Measurements from ENCODE around the gene WIPF1. TPM values are rescaled to one million over a fixed set of nuclear protein-coding genes. Genes with fewer than 3 reads are reported as not detected.
A peak's percentile ranks its signal among the peaks of the same experiment; 100 is the strongest.

The WIPF1 gene
- total RNA-seq, result 100 to 1,000 TPM; 272 to 514 (median 397) TPM
- 100 to 1,000 TPM in 1 of 2 donors, 10 to 100 TPM in 1; 92.3 to 103 TPM for polyA plus RNA-seq
- total RNA-seq, result 288 reads per million, percentile 96 among the genes with 10 or more reads in this experiment

GRCh38 chr2:174597345-174598047 lies at the start of gene WIPF1:
TSS of gene WIPF1 (minus strand) at chr2:174597804. CDS start at chr2:174585573, 12,231 bp downstream.
- H3K27me3 ChIP-seq (ENCODE audit: control insufficient read depth in 2 of 2, insufficient read depth in 2 of 2, low read length in 2 of 2), result no peaks in the 10 kb centered on the region
- Mint-ChIP-seq H3K36me3 (peaks cover 0 to 57% (median 16%) of the 10 kb centered on the region in 5 donors), H3K9me3 (peaks cover 0 to 5% (median 0%) of the 10 kb centered on the region in 11 donors), H3K27ac (peak within 1 kb of the TSS; percentile 89 to 99 (median 96)), H3K27me3 (no peaks in the 10 kb centered on the region), H3K4me1 (peaks cover 50 to 70% (median 63%) of the 10 kb centered on the region in 7 donors), H3K4me3 (peak within 1 kb of the TSS; percentile 87 to 100 (median 92))
- no peaks in the 10 kb centered on the region for H3K36me3 ChIP-seq (ENCODE audit: control insufficient read depth in 2 of 3, insufficient read depth in 3 of 3, low read length in 3 of 3)
- peak in 7 of 9 donors; percentile 53 to 76 (median 68) for DNase-seq
- intact Hi-C loops (cut with micrococcal nuclease), result loop anchor here (1.0 to 10.0 kb wide), 7 partner anchors 9 to 633 kb away; partner anchors contain the start of genes ATF2 (in 2 of the 2), GPR155 (in 1 of the 2) and SP3 (in 1 of the 2)
- H3K27ac ChIP-seq (ENCODE audit: low read depth, low read length), result peak within 1 kb of the TSS; percentile 90
- POLR2A ChIA-PET, result interaction anchor here (0.7 to 12.1 kb wide), 13 partner anchors 13 to 135 kb away, joined by 3 to 277 read pairs (median 9); partner anchors contain the start of gene GPR155
- peak within 1 kb of the TSS; percentile 74 for H3K4me3 ChIP-seq (ENCODE audit: low read length)
- peaks cover 29 to 45% of the 10 kb centered on the region in 2 donors for H3K4me1 ChIP-seq (ENCODE audit: control insufficient read depth in 2 of 2, insufficient read depth in 2 of 2, low read length in 2 of 2)
- H3K9me3 ChIP-seq (ENCODE audit: control insufficient read depth in 2 of 3, low read length in 3 of 3), result no peaks in the 10 kb centered on the region
- CTCF ChIA-PET, result interaction anchor here (0.7 to 21.2 kb wide), 10 partner anchors 11 to 152 kb away, joined by 3 to 223 read pairs (median 4); no protein-coding TSS in a partner anchor
- ATAC-seq, result peak; percentile 62

DNA sequence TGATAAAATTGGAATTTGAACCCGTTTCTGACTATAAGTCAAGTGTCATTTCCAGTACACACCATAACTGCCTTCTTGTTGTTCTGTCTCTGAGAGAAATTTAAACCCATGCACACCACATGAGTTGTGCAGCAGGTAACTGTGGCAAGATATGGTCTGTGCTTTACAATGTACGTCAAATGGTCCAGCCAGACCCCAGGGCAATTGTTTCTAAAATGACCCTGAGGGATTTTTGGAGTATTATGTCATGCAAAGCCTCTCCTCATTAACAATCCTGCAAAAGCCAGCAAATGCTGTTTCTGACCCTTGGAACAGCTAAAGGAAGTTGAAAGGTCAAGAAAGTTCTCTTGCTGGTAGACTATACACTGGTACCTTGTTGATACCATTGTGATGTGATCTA lies 47.7 kb upstream of the WIPF1 start:
- H3K4me3 Mint-ChIP-seq, result no peak overlapping the region
- intact Hi-C loops (cut with micrococcal nuclease), result loop anchor here (2.0 kb wide), 1 partner anchor 14 kb away; no protein-coding TSS in a partner anchor
- H3K27me3 Mint-ChIP-seq, result no peaks in the 10 kb centered on the region
- ATAC-seq, result no peak
- DNase-seq, result no peak
- H3K4me3 ChIP-seq (ENCODE audit: low read length), result no peak overlapping the region
- peaks cover 0 to 22% (median 6%) of the 10 kb centered on the region in 11 donors for H3K9me3 Mint-ChIP-seq
- H3K27me3 ChIP-seq (ENCODE audit: control insufficient read depth in 2 of 2, insufficient read depth in 2 of 2, low read length in 2 of 2), result no peaks in the 10 kb centered on the region
- peaks cover 5 to 36% (median 17%) of the 10 kb centered on the region in 7 donors for H3K4me1 Mint-ChIP-seq
- no peaks in the 10 kb centered on the region for H3K36me3 ChIP-seq (ENCODE audit: control insufficient read depth in 2 of 3, insufficient read depth in 3 of 3, low read length in 3 of 3)
- no peak overlapping the region for H3K27ac ChIP-seq (ENCODE audit: low read depth, low read length)
- H3K9me3 ChIP-seq (ENCODE audit: control insufficient read depth in 2 of 3, low read length in 3 of 3), result no peaks in the 10 kb centered on the region
- ChIA-PET CTCF (interaction anchor here (0.6 to 0.7 kb wide), 2 partner anchors 11 to 159 kb away, joined by 3 to 4 read pairs; partner anchors contain the start of gene GPR155), POLR2A (interaction anchor here (1.2 kb wide), 1 partner anchor 11 kb away, joined by 4 read pairs; no protein-coding TSS in a partner anchor)
- peaks cover 16 to 53% (median 21%) of the 10 kb centered on the region in 5 donors for H3K36me3 Mint-ChIP-seq
- H3K4me1 ChIP-seq (ENCODE audit: control insufficient read depth in 2 of 2, insufficient read depth in 2 of 2, low read length in 2 of 2), result no peaks in the 10 kb centered on the region
- no peak overlapping the region for H3K27ac Mint-ChIP-seq

DNA sequence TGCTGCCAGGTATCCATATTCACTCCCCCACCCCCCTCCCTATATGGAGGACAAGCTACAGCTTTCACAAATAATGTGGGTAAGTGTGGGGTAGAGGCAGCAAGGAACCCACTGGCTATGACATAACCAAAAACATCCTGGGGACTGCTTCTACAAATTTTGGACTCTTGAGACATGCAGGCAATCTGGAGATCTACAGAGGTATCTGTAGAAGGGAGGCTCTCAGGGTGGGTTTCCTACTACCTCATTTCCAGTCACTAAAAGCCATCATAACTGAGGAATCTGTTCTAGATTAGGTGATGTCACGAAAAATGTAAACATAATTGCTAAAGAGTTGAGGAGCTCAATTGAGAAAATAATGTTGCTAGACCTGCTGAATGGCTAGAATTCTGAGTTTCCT lies 46.8 kb upstream of the WIPF1 start:
- Mint-ChIP-seq H3K4me1 (peaks cover 2 to 34% (median 16%) of the 10 kb centered on the region in 7 donors), H3K4me3 (no peak overlapping the region)
- POLR2A ChIA-PET, result interaction anchor here (1.7 kb wide), 1 partner anchor 11 kb away, joined by 5 read pairs; no protein-coding TSS in a partner anchor

DNA sequence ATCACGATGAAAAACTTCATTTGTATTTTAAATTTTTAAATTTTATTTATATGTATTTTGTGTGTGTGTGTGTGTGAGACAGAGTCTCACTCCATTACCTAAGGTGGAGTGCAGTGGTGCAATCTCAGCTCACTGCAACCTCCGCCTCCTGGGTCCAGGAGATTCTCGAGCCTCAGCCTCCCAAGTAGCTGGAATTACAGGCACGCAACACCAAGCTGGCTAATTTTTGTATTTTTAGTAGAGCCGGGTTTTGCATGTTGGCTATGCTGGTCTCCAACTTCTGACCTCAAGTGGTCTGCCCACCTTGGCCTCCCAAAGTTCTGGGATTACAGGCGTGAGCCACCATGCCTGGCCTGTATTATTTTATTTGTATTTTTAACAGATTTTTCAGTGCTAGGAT lies 45.8 kb upstream of the WIPF1 start:
- intact Hi-C loops (cut with micrococcal nuclease), result no loop called here
- CTCF ChIA-PET, result interaction anchor here (1.2 kb wide), 1 partner anchor 45 kb away, joined by 3 read pairs; no protein-coding TSS in a partner anchor

More for the DNA sequence above, 46.8 kb upstream of the WIPF1 start:
- Histone ChIP-seq H3K27ac (ENCODE audit: low read depth, low read length) (no peak overlapping the region), H3K27me3 (ENCODE audit: control insufficient read depth in 2 of 2, insufficient read depth in 2 of 2, low read length in 2 of 2) (no peaks in the 10 kb centered on the region), H3K4me1 (ENCODE audit: control insufficient read depth in 2 of 2, insufficient read depth in 2 of 2, low read length in 2 of 2) (no peaks in the 10 kb centered on the region), H3K36me3 (ENCODE audit: control insufficient read depth in 2 of 3, insufficient read depth in 3 of 3, low read length in 3 of 3) (no peaks in the 10 kb centered on the region), H3K4me3 (ENCODE audit: low read length) (no peak overlapping the region), H3K9me3 (ENCODE audit: control insufficient read depth in 2 of 3, low read length in 3 of 3) (no peaks in the 10 kb centered on the region)
- Mint-ChIP-seq H3K9me3 (peaks cover 0 to 13% (median 4%) of the 10 kb centered on the region in 11 donors), H3K27ac (peak overlapping the region in 1 of 9 donors; percentile 3), H3K27me3 (no peaks in the 10 kb centered on the region), H3K36me3 (peaks cover 12 to 51% (median 15%) of the 10 kb centered on the region in 5 donors)
- no peak for DNase-seq
- CTCF ChIA-PET, result interaction anchor here (1.2 kb wide), 1 partner anchor 44 kb away, joined by 3 read pairs; no protein-coding TSS in a partner anchor
- no peak for ATAC-seq
- intact Hi-C loops (cut with micrococcal nuclease), result loop anchor here (2.0 kb wide), 1 partner anchor 14 kb away; no protein-coding TSS in a partner anchor

DNA sequence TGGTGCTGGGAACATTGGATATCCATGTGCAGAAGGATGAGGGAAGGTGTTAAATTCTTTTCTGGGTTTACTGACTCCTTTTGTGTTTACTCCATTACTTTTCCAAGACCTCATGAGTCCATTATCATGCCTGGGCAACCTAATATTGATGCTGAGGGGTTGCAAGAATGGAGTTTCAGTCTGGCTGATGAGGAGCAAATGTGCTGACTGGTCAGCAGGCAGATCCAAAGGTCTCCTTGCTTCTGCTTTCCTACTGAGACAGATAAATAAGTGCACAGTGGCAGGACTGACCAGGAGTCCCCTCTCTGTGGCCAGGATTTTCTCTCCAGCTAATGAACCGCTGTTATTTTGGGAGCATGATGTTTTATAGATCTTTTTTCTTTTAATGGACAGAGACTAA lies 43.6 kb upstream of the WIPF1 start:
- peaks cover under 1 to 38% (median 9%) of the 10 kb centered on the region in 5 donors for H3K36me3 Mint-ChIP-seq
- peaks cover 14 to 43% (median 36%) of the 10 kb centered on the region in 7 donors for H3K4me1 Mint-ChIP-seq
- DNase-seq (no peak), ATAC-seq (no peak)
- Histone ChIP-seq H3K27me3 (ENCODE audit: control insufficient read depth in 2 of 2, insufficient read depth in 2 of 2, low read length in 2 of 2) (no peaks in the 10 kb centered on the region), H3K9me3 (ENCODE audit: control insufficient read depth in 2 of 3, low read length in 3 of 3) (no peaks in the 10 kb centered on the region), H3K36me3 (ENCODE audit: control insufficient read depth in 2 of 3, insufficient read depth in 3 of 3, low read length in 3 of 3) (no peaks in the 10 kb centered on the region), H3K27ac (ENCODE audit: low read depth, low read length) (no peak overlapping the region), H3K4me3 (ENCODE audit: low read length) (no peak overlapping the region), H3K4me1 (ENCODE audit: control insufficient read depth in 2 of 2, insufficient read depth in 2 of 2, low read length in 2 of 2) (peaks cover 0 to under 1% of the 10 kb centered on the region in 2 donors)
- ChIA-PET POLR2A (no interaction called here), CTCF (no interaction called here)
- peaks cover 0 to 6% (median 2%) of the 10 kb centered on the region in 11 donors for H3K9me3 Mint-ChIP-seq
- H3K27me3 Mint-ChIP-seq, result no peaks in the 10 kb centered on the region
- intact Hi-C loops (cut with micrococcal nuclease), result no loop called here
- H3K27ac Mint-ChIP-seq, result peak overlapping the region in 1 of 9 donors; percentile 29
- no peak overlapping the region for H3K4me3 Mint-ChIP-seq

More for the DNA sequence above, 45.8 kb upstream of the WIPF1 start:
- no peaks in the 10 kb centered on the region for H3K4me1 ChIP-seq (ENCODE audit: control insufficient read depth in 2 of 2, insufficient read depth in 2 of 2, low read length in 2 of 2)
- no peaks in the 10 kb centered on the region for H3K27me3 ChIP-seq (ENCODE audit: control insufficient read depth in 2 of 2, insufficient read depth in 2 of 2, low read length in 2 of 2)
- H3K36me3 ChIP-seq (ENCODE audit: control insufficient read depth in 2 of 3, insufficient read depth in 3 of 3, low read length in 3 of 3), result no peaks in the 10 kb centered on the region
- H3K4me1 Mint-ChIP-seq, result peaks cover 5 to 37% (median 25%) of the 10 kb centered on the region in 7 donors
- peaks cover 0 to 7% (median 2%) of the 10 kb centered on the region in 11 donors for H3K9me3 Mint-ChIP-seq
- no peaks in the 10 kb centered on the region for H3K9me3 ChIP-seq (ENCODE audit: control insufficient read depth in 2 of 3, low read length in 3 of 3)
- POLR2A ChIA-PET, result interaction anchor here (1.7 to 2.2 kb wide), 2 partner anchors 8 to 10 kb away, joined by 5 to 6 read pairs; no protein-coding TSS in a partner anchor
- no peak overlapping the region for H3K27ac Mint-ChIP-seq
- ATAC-seq, result no peak
- no peak for DNase-seq
- no peak overlapping the region for H3K4me3 Mint-ChIP-seq
- H3K27ac ChIP-seq (ENCODE audit: low read depth, low read length), result no peak overlapping the region
- H3K36me3 Mint-ChIP-seq, result peaks cover 8 to 48% (median 15%) of the 10 kb centered on the region in 5 donors
- H3K27me3 Mint-ChIP-seq, result no peaks in the 10 kb centered on the region
- no peak overlapping the region for H3K4me3 ChIP-seq (ENCODE audit: low read length)

DNA sequence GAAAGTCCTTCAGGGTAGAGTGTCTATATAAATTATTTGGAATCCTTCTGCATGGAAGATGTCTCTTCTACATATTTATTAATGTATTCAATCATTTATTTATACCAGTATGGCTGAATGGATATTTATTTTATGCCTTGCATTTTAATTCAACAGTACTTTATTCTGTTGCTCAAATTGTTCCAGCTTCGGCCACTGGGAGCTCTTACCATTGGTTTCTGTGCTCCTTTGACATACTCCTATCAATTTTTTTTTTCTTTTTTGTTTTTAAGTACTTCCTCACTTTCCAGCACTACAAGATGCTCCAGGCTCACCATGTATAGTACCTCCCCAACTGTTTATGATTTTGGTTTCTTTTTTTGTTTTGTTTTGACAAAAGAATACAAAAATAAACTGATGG lies 39.4 kb upstream of the WIPF1 start:
- Histone ChIP-seq H3K4me3 (ENCODE audit: low read length) (no peak overlapping the region), H3K4me1 (ENCODE audit: control insufficient read depth in 2 of 2, insufficient read depth in 2 of 2, low read length in 2 of 2) (peaks cover 18 to 20% of the 10 kb centered on the region in 2 donors), H3K9me3 (ENCODE audit: control insufficient read depth in 2 of 3, low read length in 3 of 3) (no peaks in the 10 kb centered on the region), H3K27me3 (ENCODE audit: control insufficient read depth in 2 of 2, insufficient read depth in 2 of 2, low read length in 2 of 2) (no peaks in the 10 kb centered on the region), H3K36me3 (ENCODE audit: control insufficient read depth in 2 of 3, insufficient read depth in 3 of 3, low read length in 3 of 3) (no peaks in the 10 kb centered on the region), H3K27ac (ENCODE audit: low read depth, low read length) (peak overlapping the region; percentile 82)
- Mint-ChIP-seq H3K4me1 (peaks cover 22 to 72% (median 59%) of the 10 kb centered on the region in 7 donors), H3K27me3 (no peaks in the 10 kb centered on the region), H3K9me3 (peaks cover 0 to 6% (median 0%) of the 10 kb centered on the region in 11 donors), H3K27ac (peak overlapping the region; percentile 57 to 99 (median 82)), H3K4me3 (peak overlapping the region in 4 of 10 donors; percentile 0 to 61 (median 16)), H3K36me3 (peaks cover 9 to 40% (median 11%) of the 10 kb centered on the region in 5 donors)
- intact Hi-C loops (cut with micrococcal nuclease), result no loop called here
- ATAC-seq (no peak), DNase-seq (no peak)
- ChIA-PET POLR2A (interaction anchor here (1.0 to 5.3 kb wide), 5 partner anchors 22 to 45 kb away, joined by 3 to 66 read pairs (median 3); partner anchors contain the start of gene WIPF1), CTCF (interaction anchor here (1.1 kb wide), 1 partner anchor 45 kb away, joined by 3 read pairs; no protein-coding TSS in a partner anchor)
